SK-N-SH (cell line): ENCODE results near the gene RNF214. TPM values are rescaled to one million over a fixed set of nuclear protein-coding genes. Genes with fewer than 3 reads are reported as not detected.

Source experiments
- CTCF ChIA-PET: fragments of 300-600, 350-600 bp; formaldehyde crosslinking; extraction: SDS; loops from one replicate; lab custom pipeline; 2021; lab: Yijun Ruan, JAX
- POLR2A ChIA-PET: fragments of 350-600 bp; sonication (Branson Sonifier 250); formaldehyde crosslinking; extraction: SDS; loops from one replicate; lab custom pipeline; 2020; ENCODE audit warnings: antibody characterized with exemption, inconsistent platforms; lab: Yijun Ruan, JAX
- DNase-seq: peaks from one replicate; pipeline ENCODE4 v3.0.0; 2012
- H2AFZ ChIP-seq: fragments of 200-600 bp; sonication (generic); 2 replicates; pipeline ENCODE4 v1.8.1; 2016; ENCODE audit warnings: antibody characterized with exemption, mild to moderate bottlenecking, low read depth
- H3F3A ChIP-seq: fragments of 200-600 bp; sonication (generic); replicated peaks from 2 replicates; pipeline ENCODE3; 2016; ENCODE audit warnings: antibody characterized with exemption, mild to moderate bottlenecking; ENCODE audit not compliant: insufficient read depth
- H3K27ac ChIP-seq, 2 experiments: fragments of 200-500 bp in 1 of 2; fragments of 200-600 bp in 1 of 2; sonication (Bioruptor generic) in 1 of 2; sonication (generic), shearing (Covaris generic) in 1 of 2; 2 replicates each; pipeline versions ENCODE4 v1.5.1 to v1.6.1; 2014 to 2016; ENCODE audit warnings: low read depth in 2 of 2, inconsistent platforms in 1 of 2, low read length in 1 of 2, mild to moderate bottlenecking in 1 of 2, mixed read lengths in 1 of 2
- H3K27me3 ChIP-seq: fragments of 200-600 bp; sonication (generic), shearing (Covaris generic); 2 replicates; pipeline ENCODE4 v1.6.1; 2016; ENCODE audit warnings: mixed run types; ENCODE audit not compliant: insufficient read depth
- H3K36me3 ChIP-seq, 2 experiments: fragments of 200-500 bp in 1 of 2; fragments of 200-600 bp in 1 of 2; sonication (Bioruptor generic) in 1 of 2; sonication (generic) in 1 of 2; replicated peaks in 1 of 2; 2 replicates each; pipeline versions ENCODE3 to v1.5.1; 2014 to 2016; ENCODE audit warnings: low read length in 1 of 2, mild to moderate bottlenecking in 1 of 2; ENCODE audit not compliant: insufficient read depth in 2 of 2, control insufficient read depth in 1 of 2
- H3K4me1 ChIP-seq, 2 experiments: fragments of 200-500 bp in 1 of 2; fragments of 200-600 bp in 1 of 2; sonication (Bioruptor generic) in 1 of 2; sonication (generic), shearing (Covaris generic) in 1 of 2; 2 replicates each; pipeline versions ENCODE4 v1.5.1 to v1.6.1; 2014 to 2016; ENCODE audit warnings: low read depth in 1 of 2, low read length in 1 of 2, mixed run types in 1 of 2; ENCODE audit not compliant: insufficient read depth in 2 of 2, control insufficient read depth in 1 of 2
- H3K4me2 ChIP-seq: fragments of 200-600 bp; sonication (generic), shearing (Covaris generic); 2 replicates; pipeline ENCODE4 v1.6.1; 2017; ENCODE audit warnings: mixed run types
- H3K4me3 ChIP-seq, 2 experiments: fragments of 200-500 bp in 1 of 2; fragments of 200-600 bp in 1 of 2; sonication (Bioruptor generic) in 1 of 2; sonication (generic), shearing (Covaris generic) in 1 of 2; 2 replicates each; pipeline versions ENCODE4 v1.5.1 to v1.8.1; 2014 to 2016; ENCODE audit warnings: low read depth in 2 of 2, inconsistent platforms in 1 of 2, low read length in 1 of 2, mild to moderate bottlenecking in 1 of 2, mixed read lengths in 1 of 2, moderate library complexity in 1 of 2
- H3K79me2 ChIP-seq: fragments of 200-600 bp; sonication (generic); 2 replicates; pipeline ENCODE4 v1.8.1; 2017; ENCODE audit warnings: mild to moderate bottlenecking; ENCODE audit not compliant: insufficient read depth
- H3K9ac ChIP-seq: fragments of 200-600 bp; sonication (generic); 2 replicates; pipeline ENCODE4 v1.6.1; 2017; ENCODE audit warnings: mixed run types
- H3K9me2 ChIP-seq: fragments of 200-600 bp; sonication (generic); 2 replicates; pipeline ENCODE4 v1.6.1; 2017; ENCODE audit warnings: mixed run types
- H3K9me3 ChIP-seq: fragments of 200-600 bp; sonication (generic); 2 replicates; pipeline ENCODE4 v1.6.1; 2017; ENCODE audit warnings: mixed run types, mild to moderate bottlenecking, moderate library complexity
- H4K20me1 ChIP-seq: fragments of 200-600 bp; sonication (generic); 2 replicates; pipeline ENCODE4 v1.6.1; 2017; ENCODE audit warnings: mild to moderate bottlenecking, mixed run types; ENCODE audit not compliant: insufficient read depth
- ELF1 ChIP-seq: IDR thresholded peaks from 2 replicates; pipeline ENCODE4 v1.4.0; 2012
- IRF3 ChIP-seq: fragments of 150-350 bp; IDR thresholded peaks from 2 replicates; pipeline ENCODE4 v1.6.1; 2016; ENCODE audit warnings: mild to moderate bottlenecking, low read depth, low read length
- JUND ChIP-seq: IDR thresholded peaks from 2 replicates; pipeline ENCODE4 v1.4.0; 2012
- REST ChIP-seq: IDR thresholded peaks from 2 replicates; pipeline ENCODE4 v1.6.1; 2012; ENCODE audit warnings: mild to moderate bottlenecking, low read depth, low read length, moderate library complexity
- SIN3A ChIP-seq: IDR thresholded peaks from 2 replicates; pipeline ENCODE4 v1.6.1; 2012; ENCODE audit warnings: low read depth, mild to moderate bottlenecking, low read length, moderate library complexity, borderline replicate concordance
- USF2 ChIP-seq: fragments of 150-350 bp; IDR thresholded peaks from 2 replicates; pipeline ENCODE4 v1.6.1; 2017; ENCODE audit warnings: antibody characterized with exemption, low read length, low read depth, borderline replicate concordance
- WGBS: methylation state at CpG from one replicate; pipeline ENCODE4 v1.1.6; 2017; ENCODE audit warnings: low lambda C conversion rate; 5-methylcytosine and 5-hydroxymethylcytosine counted together
- polyA plus RNA-seq, 3 experiments: library from polyadenylated mRNA; depleted of rRNA; stranded (reverse); fragments of >200 nt; gene quantifications; 2 replicates each; pipeline ENCODE4 v1.2.3, GENCODE V29; 2012
- TF ChIP-seq, protein P1 (sequence below): IDR thresholded peaks from 2 replicates; pipeline ENCODE4 v1.4.0; 2012; ENCODE audit warnings: low read depth, borderline replicate concordance
- TF ChIP-seq, protein P2 (sequence below): fragments of 200-600 bp; sonication (generic); IDR thresholded peaks from 2 replicates; pipeline ENCODE4 v1.6.1; 2017; ENCODE audit warnings: antibody characterized with exemption, mild to moderate bottlenecking, moderate library complexity

Gene RNF214
- polyA plus RNA-seq, 1 of the 3 experiments (the other 2 are of a cell fraction) = 15.4 TPM

- peaks cover 8 to 16% of the 10 kb centered on the region in 2 experiments for H3K36me3 ChIP-seq
- H3K27me3 ChIP-seq = no peaks in the 10 kb centered on the region
- POLR2A ChIA-PET = no interaction called here
- no peak overlapping the region for H3K4me3 ChIP-seq
- H3K9ac ChIP-seq = no peak overlapping the region
- H3K4me1 ChIP-seq = peaks cover 10 to 13% of the 10 kb centered on the region in 2 experiments; a peak in 1 of 4 replicates
- H3K79me2 ChIP-seq = peaks cover 11% of the 10 kb centered on the region; the same call in 1 of the 2 replicates
- no peaks in the 10 kb centered on the region for H3F3A ChIP-seq
- CTCF ChIA-PET = interaction anchor here (0.7 to 1.1 kb wide), 2 partner anchors 40 to 43 kb away, joined by 3 to 4 read pairs; no protein-coding TSS in a partner anchor
- H3K4me2 ChIP-seq = no peak overlapping the region
- H3K27ac ChIP-seq = no peak overlapping the region
- H4K20me1 ChIP-seq = no peaks in the 10 kb centered on the region
- H3K9me3 ChIP-seq = no peaks in the 10 kb centered on the region
- TF ChIP-seq USF2 = no peak
- TF ChIP-seq SIN3A = no peak
- TF ChIP-seq, protein P1, sequence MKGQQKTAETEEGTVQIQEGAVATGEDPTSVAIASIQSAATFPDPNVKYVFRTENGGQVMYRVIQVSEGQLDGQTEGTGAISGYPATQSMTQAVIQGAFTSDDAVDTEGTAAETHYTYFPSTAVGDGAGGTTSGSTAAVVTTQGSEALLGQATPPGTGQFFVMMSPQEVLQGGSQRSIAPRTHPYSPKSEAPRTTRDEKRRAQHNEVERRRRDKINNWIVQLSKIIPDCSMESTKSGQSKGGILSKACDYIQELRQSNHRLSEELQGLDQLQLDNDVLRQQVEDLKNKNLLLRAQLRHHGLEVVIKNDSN = no peak
- TF ChIP-seq, protein P2, sequence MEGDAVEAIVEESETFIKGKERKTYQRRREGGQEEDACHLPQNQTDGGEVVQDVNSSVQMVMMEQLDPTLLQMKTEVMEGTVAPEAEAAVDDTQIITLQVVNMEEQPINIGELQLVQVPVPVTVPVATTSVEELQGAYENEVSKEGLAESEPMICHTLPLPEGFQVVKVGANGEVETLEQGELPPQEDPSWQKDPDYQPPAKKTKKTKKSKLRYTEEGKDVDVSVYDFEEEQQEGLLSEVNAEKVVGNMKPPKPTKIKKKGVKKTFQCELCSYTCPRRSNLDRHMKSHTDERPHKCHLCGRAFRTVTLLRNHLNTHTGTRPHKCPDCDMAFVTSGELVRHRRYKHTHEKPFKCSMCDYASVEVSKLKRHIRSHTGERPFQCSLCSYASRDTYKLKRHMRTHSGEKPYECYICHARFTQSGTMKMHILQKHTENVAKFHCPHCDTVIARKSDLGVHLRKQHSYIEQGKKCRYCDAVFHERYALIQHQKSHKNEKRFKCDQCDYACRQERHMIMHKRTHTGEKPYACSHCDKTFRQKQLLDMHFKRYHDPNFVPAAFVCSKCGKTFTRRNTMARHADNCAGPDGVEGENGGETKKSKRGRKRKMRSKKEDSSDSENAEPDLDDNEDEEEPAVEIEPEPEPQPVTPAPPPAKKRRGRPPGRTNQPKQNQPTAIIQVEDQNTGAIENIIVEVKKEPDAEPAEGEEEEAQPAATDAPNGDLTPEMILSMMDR = no peak
- TF ChIP-seq JUND = no peak
- TF ChIP-seq ELF1 = no peak
- no peak for TF ChIP-seq IRF3
- TF ChIP-seq REST = no peak
- DNase-seq = no peak
- WGBS = 94% methylated on average over 11 of the region's 11 CpGs
- no peaks in the 10 kb centered on the region for H3K9me2 ChIP-seq
- no peak overlapping the region for H2AFZ ChIP-seq
Observed at GRCh38 chr11:117183724-117184349, 48.6 kb upstream of the RNF214 start.
